Calu3 (cell line): Measurements from ENCODE around the gene OR6J1. TPM values are rescaled to one million over a fixed set of nuclear protein-coding genes. Genes with fewer than 3 reads are reported as not detected.
A peak's percentile ranks its signal among the peaks of the same experiment; 100 is the strongest.

Experiments
- BruUV-seq: library from RNA; stranded (reverse); fragments of 400-500 nt; replicated peaks from 2 replicates; lab custom pipeline; 2021; lab: Mats Ljungman, UMichigan
- CTCF ChIA-PET: fragments of 300-600 bp; sonication (Branson Sonifier 250); formaldehyde crosslinking; loops from one replicate; lab custom pipeline; 2022; ENCODE audit warnings: antibody characterized with exemption; lab: Charles Lee
- DNase-seq: peaks from one replicate; pipeline ENCODE4 v3.0.0; 2022
- H3K27ac Mint-ChIP-seq: one replicate; pipeline ENCODE4 v1.8.0; 2022; ENCODE audit warnings: mixed read lengths; ENCODE audit not compliant: unreplicated experiment
- H3K27me3 Mint-ChIP-seq: one replicate; pipeline ENCODE4 v1.8.0; 2022; ENCODE audit warnings: mixed read lengths; ENCODE audit not compliant: unreplicated experiment
- H3K36me3 Mint-ChIP-seq: one replicate; pipeline ENCODE4 v1.8.0; 2022; ENCODE audit warnings: mild to moderate bottlenecking, moderate library complexity, mixed read lengths; ENCODE audit not compliant: insufficient read depth, unreplicated experiment
- H3K4me1 Mint-ChIP-seq: one replicate; pipeline ENCODE4 v1.8.0; 2022; ENCODE audit warnings: mild to moderate bottlenecking, low read depth, mixed read lengths; ENCODE audit not compliant: unreplicated experiment
- H3K4me3 Mint-ChIP-seq: one replicate; pipeline ENCODE4 v1.8.0; 2022; ENCODE audit warnings: mild to moderate bottlenecking, low read depth, moderate library complexity, mixed read lengths; ENCODE audit not compliant: unreplicated experiment
- H3K9me3 Mint-ChIP-seq: one replicate; pipeline ENCODE4 v1.8.0; 2022; ENCODE audit warnings: low read depth, mixed read lengths; ENCODE audit not compliant: unreplicated experiment
- intact Hi-C: fragments of 100-400 bp; cut with micrococcal nuclease; formaldehyde crosslinking; loops from one replicate; pipeline ENCODE4 v1.10.0; 2022; ENCODE audit not compliant: unreplicated experiment
- total RNA-seq: library from RNA; stranded (reverse); gene quantifications from 2 replicates; pipeline ENCODE4 v1.2.3, GENCODE V29; 2022
- TF ChIP-seq, protein P1 (sequence below): fragments of 200-600 bp; IDR thresholded peaks from one replicate; pipeline ENCODE4 v1.8.0; 2022; ENCODE audit warnings: antibody characterized with exemption; ENCODE audit not compliant: unreplicated experiment

The OR6J1 gene
- total RNA-seq, 1 experiment from 2014 or later, result not detected

DNA sequence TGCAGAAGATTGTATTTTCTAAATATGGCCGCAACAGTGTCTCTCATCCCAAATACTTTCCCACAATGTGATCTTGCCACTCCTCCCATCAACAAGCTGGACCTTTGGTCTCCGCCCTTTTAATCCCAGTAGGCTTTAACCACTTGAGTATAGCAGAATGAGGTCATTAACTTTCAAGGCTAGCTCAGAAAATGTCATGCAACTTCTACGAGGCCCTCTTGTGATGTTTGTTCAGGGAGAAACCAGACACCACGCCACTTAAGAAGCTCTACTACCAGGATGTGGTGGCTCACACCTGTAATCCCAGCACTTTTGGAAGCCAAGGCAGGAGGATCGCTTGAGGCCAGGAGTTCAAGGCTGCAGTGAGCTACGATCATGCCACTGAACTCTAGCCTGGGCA, 20.1 kb upstream of the OR6J1 start:
- intact Hi-C loops, result loop anchor here (5.0 kb wide), 1 partner anchor 48 kb away; no protein-coding TSS in a partner anchor
- no peak for DNase-seq

DNA sequence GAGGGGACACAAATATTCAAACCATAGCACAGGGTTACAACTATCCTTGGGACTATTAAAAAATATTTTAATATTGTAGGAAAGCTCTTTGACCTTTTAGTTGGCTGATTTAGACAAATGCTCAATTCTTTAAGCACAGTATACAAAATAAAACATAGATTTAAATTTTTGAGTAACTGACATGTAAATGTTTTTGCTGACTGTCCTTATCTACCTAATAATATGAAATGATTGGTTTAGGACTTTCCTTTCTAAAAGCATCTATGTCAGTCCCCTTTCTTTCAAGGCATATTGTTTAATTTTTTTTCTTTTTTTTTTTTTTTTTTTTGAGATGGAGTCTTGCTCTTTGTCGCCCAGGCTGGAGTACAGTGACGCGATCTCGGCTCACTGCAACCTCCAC, 16.5 kb upstream of the OR6J1 start:
- H3K27me3 Mint-ChIP-seq, result no peaks in the 10 kb centered on the region
- no peaks in the 10 kb centered on the region for H3K36me3 Mint-ChIP-seq
- H3K4me1 Mint-ChIP-seq, result peaks cover 15% of the 10 kb centered on the region
- DNase-seq, result no peak
- no TSS peak for BruUV-seq
- no peak overlapping the region for H3K4me3 Mint-ChIP-seq
- H3K9me3 Mint-ChIP-seq, result no peaks in the 10 kb centered on the region
- intact Hi-C loops, result loop anchor here (5.0 kb wide), 1 partner anchor 52 kb away; no protein-coding TSS in a partner anchor
- no peak overlapping the region for H3K27ac Mint-ChIP-seq
- CTCF ChIA-PET, result no interaction called here
- TF ChIP-seq, protein P1, sequence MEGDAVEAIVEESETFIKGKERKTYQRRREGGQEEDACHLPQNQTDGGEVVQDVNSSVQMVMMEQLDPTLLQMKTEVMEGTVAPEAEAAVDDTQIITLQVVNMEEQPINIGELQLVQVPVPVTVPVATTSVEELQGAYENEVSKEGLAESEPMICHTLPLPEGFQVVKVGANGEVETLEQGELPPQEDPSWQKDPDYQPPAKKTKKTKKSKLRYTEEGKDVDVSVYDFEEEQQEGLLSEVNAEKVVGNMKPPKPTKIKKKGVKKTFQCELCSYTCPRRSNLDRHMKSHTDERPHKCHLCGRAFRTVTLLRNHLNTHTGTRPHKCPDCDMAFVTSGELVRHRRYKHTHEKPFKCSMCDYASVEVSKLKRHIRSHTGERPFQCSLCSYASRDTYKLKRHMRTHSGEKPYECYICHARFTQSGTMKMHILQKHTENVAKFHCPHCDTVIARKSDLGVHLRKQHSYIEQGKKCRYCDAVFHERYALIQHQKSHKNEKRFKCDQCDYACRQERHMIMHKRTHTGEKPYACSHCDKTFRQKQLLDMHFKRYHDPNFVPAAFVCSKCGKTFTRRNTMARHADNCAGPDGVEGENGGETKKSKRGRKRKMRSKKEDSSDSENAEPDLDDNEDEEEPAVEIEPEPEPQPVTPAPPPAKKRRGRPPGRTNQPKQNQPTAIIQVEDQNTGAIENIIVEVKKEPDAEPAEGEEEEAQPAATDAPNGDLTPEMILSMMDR, result no peak

More for the DNA sequence above, 20.1 kb upstream of the OR6J1 start:
- TF ChIP-seq, protein P1, result no peak
- Mint-ChIP-seq H3K27ac (no peak overlapping the region), H3K9me3 (peaks cover 2% of the 10 kb centered on the region), H3K4me3 (no peak overlapping the region), H3K4me1 (peaks cover 20% of the 10 kb centered on the region), H3K27me3 (no peaks in the 10 kb centered on the region), H3K36me3 (no peaks in the 10 kb centered on the region)
- no TSS peak for BruUV-seq
- CTCF ChIA-PET, result no interaction called here

DNA sequence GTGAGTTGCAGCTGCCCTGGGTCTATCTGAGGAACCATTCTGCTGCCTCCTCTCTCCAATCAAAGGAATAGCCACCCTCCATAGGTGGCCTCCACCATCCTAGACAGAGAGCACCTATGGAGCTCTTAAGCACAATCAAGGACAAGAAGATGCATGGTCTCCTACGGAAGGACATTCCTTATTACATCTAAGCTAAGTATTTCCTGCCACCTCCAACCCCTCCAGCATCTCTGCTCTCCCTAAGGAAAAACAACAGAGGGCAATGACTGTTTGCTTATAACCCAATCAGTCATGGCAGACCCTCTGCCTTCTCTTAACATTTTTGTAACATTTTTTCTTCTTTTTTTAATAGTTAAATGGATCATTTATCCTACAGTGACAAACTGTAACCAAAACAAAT, 14.8 kb upstream of the OR6J1 start:
- no TSS peak for BruUV-seq
- TF ChIP-seq, protein P1, result no peak
- intact Hi-C loops, result loop anchor here (5.0 kb wide), 1 partner anchor 193 kb away; no protein-coding TSS in a partner anchor
- Mint-ChIP-seq H3K4me3 (no peak overlapping the region), H3K36me3 (no peaks in the 10 kb centered on the region), H3K27me3 (no peaks in the 10 kb centered on the region), H3K9me3 (no peaks in the 10 kb centered on the region), H3K4me1 (peaks cover 15% of the 10 kb centered on the region), H3K27ac (no peak overlapping the region)
- CTCF ChIA-PET, result no interaction called here
- DNase-seq, result no peak

DNA sequence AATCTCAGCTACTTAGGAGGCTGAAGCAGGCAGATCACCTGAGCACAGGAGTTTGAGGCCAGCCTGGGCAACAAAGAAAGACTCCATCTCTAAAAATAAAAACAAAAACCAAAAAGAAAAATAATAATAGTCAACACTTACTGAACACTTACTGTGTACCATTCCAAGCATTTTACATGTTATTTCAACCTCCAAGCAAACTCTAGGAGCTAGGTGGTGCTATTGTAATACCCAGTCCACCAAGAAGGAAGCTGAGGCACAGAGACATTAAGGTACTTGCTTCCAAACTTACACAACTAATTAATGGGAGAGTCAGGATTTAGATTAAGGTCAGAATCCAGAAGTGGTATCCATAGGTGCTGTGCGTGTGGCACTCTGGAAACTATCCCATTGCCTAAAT, 13.7 kb upstream of the OR6J1 start:
- Mint-ChIP-seq H3K27me3 (no peaks in the 10 kb centered on the region), H3K4me3 (no peak overlapping the region), H3K36me3 (no peaks in the 10 kb centered on the region), H3K27ac (peak overlapping the region; percentile 23), H3K9me3 (no peaks in the 10 kb centered on the region), H3K4me1 (peaks cover 15% of the 10 kb centered on the region)
- CTCF ChIA-PET, result interaction anchor here (0.7 to 1.9 kb wide), 6 partner anchors 55 to 195 kb away, joined by 3 to 10 read pairs (median 6); partner anchors contain the start of genes DAD1 and OXA1L
- no peak for DNase-seq
- TF ChIP-seq, protein P1, result no peak
- intact Hi-C loops, result loop anchor here (5.0 kb wide), 1 partner anchor 194 kb away; no protein-coding TSS in a partner anchor
- BruUV-seq, result no TSS peak
